GM18520 (cell line): ENCODE measurements around the gene FNIP1.
"Not testable (repeated sequence)": the region's sequence is repeated elsewhere in the genome, so short reads cannot be mapped to it uniquely, and the experiment has no call there.

Experiments
- ATAC-seq: cut with Tn5 transposase; IDR thresholded peaks from one replicate; pipeline ENCODE4 v1.9.1; 2021; ENCODE audit not compliant: unreplicated experiment

The FNIP1 gene

DNA sequence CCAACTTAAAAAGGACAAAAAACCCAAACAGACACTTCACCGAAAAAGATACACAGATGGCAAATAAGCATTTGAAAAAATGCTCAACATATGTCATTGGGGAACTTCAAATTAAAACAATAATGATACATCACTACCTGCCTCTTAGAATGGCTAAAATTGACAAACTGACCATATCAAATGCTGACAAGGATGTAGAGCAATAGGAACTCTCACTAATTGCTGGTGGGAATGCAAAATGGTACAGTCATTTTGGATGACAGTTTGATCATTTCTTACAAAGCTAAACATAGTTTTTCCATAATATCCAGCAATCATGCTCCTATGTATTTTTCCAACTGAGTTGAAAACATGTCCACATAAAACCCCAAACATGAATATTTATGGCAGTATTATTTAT lies 102.9 kb downstream of the FNIP1 start:
- no peak for ATAC-seq

DNA sequence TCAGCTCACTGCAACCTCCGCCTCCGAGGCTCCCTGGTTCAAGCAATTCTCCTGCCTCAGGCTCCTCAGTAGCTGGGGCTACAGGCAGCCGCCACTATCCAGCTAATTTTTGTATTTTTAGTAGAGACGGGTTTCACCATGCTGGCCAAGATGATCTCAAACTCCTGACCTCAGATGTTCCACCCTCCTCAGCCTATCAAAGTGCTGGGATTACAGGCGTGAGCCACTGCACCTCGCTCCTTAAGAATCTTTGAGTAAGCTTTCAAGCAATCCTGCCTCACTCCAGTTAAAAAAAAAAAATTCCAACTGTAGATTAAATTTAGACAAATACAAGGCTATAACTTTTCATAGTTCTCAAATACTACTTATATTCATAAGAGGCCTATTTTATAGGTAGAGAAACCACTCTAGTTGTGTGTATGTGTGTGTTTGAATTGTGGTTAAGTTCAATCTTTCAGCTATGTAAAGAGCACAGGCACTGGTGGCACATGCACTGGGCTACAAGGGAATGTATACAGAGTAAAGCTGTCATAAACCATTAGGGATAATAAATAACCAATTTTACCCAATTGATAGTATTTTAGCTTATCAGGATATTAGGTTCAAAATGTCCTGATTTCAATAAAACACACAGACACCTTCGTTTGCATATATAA lies 111.2 kb downstream of the FNIP1 start:
- ATAC-seq, result no peak

DNA sequence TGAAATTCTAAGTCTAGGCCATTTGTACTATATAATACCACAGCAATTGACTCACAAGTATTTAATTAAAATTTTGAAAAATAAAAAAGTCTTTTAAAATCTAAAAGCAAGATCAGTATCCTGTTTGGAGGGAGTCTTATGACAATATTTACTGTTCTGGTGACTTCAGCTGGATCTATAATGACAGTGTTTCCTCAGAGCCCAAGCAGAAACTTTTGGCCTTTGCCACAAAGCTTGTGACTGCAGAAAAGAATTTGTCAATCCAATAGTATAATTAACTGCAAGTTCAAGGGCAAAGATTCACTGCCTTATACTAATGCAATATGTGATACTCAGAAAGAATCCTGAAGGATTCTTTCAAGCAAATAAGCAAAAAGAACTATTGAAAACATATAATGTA lies 112.2 kb downstream of the FNIP1 start:
- no peak for ATAC-seq

DNA sequence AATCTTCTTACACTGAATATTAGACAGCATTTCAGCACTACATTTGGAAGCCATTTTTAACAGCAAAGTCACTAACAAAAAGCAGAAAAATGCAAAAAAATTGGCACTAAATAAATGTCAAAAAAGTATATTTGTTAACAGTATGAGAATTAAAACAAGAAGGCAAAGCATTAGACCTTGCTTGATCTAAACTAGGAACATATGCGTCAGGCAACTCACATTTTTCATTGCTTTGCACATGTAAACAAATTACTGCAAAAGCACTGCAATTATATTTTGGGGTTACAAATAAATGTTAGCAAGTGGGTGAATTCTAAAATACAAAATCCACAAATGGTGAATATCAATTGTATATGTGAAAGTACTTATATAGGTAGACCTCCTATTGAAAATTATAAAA lies 112.8 kb downstream of the FNIP1 start:
- ATAC-seq, result no peak

DNA sequence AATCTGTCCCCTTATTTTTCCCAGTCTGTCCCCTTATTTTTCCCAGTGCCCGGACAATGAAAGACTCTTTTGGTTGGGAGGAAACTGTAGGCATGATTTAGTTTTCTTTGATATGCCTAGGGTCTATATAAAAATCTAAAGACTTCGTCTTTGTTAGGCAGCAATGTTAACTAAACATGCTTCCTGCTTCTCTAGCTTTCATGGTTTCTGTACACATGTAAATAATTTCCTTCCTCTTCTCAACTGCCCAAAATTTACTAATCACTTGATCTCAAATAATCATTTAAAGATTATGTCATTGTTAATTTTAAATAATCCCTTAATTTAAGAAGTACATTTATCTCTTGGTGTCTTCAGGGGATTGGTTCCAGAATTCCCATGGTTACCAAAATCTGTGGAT lies 114.0 kb downstream of the FNIP1 start:
- ATAC-seq, result no peak

DNA sequence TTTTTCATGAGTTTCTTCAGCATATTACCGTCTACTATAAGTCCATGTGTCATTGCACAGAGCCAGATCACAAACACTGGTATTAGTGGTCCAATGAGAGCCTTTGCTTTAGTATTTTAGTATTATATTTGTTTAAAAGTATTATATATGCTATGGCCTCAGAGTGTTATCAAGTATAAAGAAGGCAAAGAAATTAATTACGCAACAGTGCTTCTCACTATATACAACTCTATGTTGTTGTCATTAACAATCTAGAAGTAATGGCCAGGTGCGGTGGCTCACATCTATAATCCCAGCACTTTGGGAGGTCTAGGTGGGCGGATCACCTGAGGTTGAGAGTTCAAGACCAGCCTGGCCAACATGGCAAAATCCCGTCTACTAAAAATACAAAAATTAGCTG lies 114.6 kb downstream of the FNIP1 start:
- no peak for ATAC-seq

DNA sequence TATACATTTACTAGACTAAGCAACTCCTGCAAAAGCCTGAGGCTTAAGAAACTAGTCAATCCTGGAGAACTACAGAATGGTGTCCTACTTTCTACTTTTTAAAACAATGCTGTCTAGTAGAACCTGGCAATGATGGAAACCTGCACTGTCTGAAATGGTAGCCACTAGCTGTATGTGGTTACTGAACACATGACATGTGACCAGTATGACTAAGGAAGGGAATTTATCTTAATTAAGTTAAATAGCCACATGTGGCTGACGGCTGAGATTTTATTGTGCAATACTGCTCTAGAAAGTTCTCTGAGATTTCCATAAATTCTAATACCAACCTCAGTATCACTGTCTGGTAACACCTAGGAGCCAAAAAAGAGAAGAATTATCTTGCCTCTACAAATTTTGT lies 116.9 kb downstream of the FNIP1 start:
- ATAC-seq, result no peak

DNA sequence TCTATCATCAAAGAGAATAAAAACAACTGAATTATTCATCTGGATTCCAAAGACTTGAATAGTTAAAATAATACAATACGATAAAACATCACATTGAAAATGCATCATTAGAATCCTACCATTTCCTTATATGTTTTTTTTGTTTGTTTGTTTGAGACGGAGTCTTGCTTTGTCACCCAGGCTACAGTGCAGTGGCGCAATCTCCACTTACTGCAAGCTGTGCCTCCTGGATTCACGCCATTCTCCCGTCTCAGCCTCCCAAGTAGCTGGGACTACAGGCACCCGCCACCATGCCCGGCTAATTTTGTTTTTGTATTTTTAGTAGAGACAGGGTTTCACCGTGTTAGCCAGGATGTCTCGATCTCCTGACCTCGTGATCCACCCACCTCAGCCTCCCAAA lies 118.5 kb downstream of the FNIP1 start:
- not testable (repeated sequence) for ATAC-seq

DNA sequence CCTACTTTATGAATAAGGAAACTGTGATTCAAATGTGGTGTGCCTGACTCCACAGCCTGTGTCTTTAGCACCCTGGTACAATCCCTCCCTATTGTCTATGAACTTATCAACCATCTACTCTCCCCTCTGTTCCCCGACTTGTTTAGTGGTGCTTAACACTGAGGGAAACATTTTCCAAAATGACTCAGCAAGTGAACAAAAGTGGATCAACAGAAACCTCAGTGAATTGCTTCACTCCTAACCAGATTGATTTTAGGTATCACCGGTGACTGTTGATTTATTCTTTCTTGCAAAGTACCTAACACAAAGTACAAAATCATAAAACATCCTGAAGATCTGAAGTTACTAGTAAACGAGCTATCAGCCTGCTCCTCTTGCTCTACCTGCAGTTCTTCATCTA lies 119.7 kb downstream of the FNIP1 start:
- no peak for ATAC-seq

DNA sequence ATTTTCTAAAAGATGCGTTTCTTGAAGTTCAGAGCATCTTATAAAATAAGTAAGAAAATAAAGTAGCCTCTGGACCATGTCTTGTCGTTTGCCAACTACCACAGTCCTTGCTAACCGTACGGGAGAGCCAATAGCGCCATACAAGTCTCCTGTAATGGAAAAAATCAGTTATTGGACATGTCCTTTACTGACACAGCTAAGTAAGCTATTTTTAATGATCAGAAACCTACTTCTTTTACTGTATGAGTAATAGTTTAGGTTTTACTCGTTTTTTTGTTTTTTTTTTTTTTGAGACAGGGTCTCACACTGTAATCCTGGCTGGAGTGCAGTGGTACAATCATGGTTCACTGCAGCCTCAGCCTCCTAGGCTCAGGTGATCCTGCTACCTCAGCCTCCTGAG lies 124.0 kb downstream of the FNIP1 start:
- ATAC-seq, result no peak

DNA sequence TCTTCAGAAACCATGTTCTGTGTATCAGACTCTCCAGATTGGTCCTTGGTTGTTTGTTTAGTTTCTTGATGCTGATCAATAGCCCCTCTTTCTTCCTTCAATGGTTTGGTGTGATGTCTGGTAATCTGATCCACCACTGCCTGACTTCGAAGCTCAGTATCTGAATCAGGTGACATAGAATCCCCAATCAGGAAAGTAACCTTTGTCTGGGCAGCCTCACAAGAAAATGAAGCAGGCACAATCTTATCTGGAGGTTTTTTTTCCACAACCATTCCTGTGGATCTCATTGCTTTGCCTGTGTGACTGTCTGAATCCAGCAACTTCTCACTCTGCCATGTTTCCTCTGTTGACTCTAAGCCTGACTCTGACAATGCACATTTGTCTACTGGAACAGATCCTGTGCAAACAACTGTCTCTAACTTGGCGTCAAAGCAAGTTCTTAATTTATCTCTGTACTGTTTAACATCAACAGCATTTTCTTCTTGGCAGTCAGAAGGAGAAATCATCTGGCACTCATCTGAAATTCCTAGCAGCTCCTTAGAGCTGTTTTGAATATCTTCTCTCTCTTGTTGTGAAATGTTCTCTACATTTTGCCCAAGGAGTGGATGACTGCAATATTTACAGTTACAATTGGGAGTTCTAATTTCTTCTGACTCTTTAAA lies 124.7 kb downstream of the FNIP1 start:
- no peak for ATAC-seq

DNA sequence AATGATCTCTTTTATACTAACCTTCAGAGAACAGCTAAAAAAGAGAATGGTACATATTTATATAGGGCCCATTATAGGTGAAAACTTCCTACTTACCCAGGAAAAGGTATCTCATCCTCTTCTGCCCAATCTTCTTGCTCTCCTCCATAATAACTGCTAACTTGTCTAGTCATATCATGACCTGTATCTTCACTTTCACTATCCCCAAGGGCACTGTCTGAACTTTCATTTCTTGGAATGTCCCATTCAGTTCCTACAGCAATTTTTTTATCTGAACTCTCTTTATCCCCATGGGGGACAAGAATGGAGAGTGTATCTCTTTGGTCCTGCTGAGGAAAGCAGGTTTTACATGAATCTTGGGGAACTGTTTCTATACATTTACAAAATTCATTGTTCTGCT lies 125.4 kb downstream of the FNIP1 start:
- no peak for ATAC-seq

DNA sequence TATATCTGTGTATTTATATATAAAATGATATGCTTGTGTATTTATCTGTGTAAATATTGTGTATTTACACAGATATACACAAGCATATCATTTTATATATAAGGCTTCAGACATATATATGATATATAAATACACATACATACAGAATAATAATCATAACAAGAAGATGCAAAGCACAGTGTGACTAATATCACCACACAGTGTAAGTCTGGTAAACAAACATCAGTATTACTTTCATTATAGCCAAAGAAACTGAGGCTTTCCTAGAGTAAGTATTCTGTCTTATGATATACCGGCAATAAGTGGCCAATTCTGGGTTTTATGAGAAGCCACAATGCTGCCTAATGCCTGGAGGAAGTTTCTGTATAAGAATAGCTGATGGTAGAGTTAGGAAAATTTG lies 131.9 kb downstream of the FNIP1 start:
- peak; percentile 84 for ATAC-seq

DNA sequence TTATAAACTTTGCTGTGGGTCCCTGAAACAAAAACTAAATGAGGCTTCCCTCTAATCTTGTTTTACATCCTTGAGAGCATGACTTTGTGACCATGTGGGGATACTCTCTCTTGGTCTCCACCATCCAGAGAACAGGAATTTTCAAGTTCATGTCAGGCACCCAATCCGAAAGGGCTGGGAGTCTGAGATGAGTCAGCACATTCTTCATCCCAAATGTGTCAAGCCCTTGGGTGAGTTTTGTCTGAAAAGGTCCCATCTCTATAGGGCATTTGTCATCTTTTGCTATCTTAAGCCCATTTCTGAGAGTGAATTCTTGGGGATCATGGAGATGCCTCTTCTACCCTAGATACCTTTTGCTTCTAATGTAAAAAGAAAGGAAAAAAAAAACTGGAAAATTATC lies 134.9 kb downstream of the FNIP1 start:
- ATAC-seq, result no peak

DNA sequence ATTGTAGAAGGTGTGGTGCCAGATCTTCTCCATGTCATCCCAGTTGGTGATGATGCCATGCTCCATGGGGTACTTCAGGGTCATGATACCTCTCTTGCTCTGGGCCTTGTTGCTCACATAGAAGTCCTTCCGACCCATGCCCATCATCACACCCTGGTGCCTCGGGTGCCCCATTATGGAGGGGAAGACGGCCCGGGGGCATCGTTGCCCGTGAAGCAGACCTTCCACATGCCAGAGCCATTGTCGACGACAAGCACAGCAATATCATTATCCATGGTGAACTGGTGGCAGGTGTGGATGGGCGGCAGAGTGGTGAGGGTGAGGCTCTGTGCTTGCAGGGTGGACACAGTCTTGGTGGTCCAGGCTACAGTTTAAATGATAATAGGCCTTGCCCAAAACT lies 137.0 kb downstream of the FNIP1 start:
- ATAC-seq, result no peak

DNA sequence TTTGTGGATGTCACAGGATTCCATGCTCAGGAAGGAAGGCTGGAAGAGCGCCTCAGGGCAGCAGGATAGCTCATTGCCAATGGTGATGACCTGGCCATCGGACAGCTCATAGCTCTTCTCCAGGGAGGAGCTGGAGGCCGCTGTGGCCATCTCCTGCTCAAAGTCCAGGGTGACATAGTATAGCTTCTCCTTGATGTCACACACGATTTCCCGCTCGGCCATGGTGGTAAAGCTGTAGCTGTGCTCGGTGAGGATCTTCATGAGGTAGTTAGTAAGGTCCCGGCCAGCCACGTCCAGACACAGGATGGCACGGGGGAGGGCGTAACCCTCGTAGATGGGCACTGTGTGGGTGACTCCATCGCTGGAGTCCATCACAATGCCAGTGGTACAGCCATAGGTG lies 137.5 kb downstream of the FNIP1 start:
- no peak for ATAC-seq

DNA sequence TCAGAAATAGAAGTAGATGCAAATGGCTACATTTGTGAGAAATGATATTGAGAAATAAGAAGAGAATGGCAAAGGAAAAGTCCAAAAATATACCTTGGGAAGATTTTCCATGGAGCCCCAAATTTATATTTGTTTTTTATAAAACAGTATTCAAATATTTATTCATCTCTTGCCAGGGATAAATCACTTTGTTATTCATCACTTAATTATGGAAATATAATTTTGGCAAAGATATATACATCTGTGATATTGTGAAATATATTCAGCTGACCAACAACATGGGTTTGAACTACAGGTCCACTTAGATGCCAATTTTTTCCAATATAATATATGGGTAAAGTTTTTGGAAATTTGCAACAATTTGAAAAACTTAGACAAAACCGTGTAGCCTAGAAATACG lies 142.0 kb downstream of the FNIP1 start:
- no peak for ATAC-seq

DNA sequence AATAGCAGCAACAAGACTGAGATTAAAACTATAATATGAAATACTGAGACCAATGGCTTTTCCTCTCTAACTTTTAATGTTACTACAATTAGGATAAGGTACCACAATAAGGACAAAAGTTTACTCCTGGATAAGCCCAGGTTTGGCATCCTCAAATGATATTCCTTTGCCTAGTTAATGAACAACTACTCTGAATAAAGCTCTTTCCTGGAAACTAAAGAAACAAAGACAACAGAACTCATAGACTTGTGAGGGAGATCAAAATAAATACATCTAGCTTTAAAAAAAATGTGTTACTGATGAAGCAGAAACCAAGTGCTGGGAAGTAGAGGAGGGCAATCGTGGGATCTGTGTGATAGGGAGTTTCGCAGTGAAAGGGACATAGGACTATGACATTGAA lies 142.5 kb downstream of the FNIP1 start:
- ATAC-seq, result no peak

DNA sequence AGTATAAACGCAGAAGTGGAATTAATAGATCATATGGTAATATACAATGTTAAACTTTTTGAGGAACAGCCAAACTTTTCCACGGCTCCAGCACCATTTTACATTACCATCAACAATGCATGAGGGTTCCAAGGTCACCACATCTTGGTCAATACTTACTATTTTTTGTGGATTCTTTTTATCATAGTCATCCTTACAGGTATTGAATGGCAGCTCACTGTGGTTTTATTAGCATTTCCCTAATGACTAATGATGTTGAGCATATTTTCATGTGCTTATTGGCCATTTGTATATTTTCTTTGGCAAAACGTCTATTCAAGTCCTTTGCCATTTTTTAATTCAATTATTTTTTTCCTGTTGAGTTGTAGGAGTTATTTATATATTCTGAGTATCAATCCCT lies 147.7 kb downstream of the FNIP1 start:
- ATAC-seq, result no peak

DNA sequence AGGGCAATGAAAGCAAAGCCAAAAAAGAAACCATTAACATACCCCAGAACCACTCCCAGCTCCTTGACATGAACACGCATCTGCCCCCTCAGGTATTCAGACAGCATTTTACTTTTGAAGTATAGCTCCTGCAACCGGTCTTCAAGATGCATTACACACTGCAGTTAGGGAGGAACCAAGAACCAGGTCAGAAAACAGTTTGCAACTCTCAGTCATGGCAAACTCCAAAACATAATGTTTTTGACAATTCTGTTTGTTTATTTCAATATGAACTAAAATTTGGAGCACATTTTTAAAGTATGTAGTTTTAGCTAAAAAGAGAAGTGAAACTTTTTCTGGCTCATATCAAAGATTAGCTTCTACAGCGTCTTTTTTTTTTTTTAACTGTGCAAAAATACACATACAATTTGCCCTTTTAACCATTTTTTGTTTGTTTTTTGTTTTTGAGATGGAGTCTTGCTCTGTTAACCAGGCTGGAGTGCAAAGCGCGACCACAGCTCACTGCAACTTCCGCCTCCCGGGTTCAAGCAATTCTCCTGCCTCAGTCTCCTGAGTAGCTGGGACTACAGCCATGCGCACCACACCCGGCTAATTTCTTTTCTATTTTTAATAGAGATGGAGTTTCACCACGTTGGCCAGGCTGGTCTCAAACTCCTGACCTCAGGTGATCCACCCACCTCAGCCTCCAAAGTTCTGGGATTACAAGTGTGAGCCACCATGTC lies 149.6 kb downstream of the FNIP1 start:
- no peak for ATAC-seq

DNA sequence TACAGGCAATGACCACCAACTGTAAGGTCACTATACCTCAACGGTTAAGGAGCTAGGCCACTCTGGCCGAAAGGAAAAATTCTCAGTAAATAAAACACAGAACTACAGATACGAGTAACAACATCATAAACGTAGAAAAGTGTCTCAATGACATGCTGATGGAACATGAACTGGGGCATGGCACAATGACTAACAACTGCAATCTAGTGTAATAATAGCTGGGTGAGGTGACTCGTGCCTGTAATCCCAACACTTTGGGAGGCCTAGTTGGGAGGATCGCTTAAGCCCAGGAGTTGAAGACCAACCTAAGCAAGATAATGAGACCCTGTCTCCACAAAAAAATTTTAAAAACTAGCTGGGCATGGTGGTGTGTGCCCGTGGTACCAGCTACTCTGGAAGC lies 152.0 kb downstream of the FNIP1 start:
- ATAC-seq, result no peak

DNA sequence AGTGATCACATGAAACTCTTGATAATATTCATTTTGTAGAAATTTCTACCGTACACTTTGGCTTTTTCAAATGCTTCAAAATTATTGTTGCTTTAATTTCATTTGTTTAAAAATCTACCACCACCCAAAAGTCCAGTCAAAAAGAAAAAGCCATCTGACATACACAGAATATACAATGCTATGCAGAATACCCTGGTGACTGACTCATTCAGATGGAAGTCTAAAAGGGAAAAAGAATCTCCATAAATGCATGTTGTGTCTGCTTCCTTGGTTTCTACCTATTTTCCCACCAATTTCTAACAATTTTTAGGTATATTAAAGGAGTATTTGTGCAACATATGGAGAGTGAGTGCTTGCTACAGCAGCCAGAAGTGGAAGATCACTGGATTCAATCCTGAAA lies 152.4 kb downstream of the FNIP1 start:
- ATAC-seq, result no peak

DNA sequence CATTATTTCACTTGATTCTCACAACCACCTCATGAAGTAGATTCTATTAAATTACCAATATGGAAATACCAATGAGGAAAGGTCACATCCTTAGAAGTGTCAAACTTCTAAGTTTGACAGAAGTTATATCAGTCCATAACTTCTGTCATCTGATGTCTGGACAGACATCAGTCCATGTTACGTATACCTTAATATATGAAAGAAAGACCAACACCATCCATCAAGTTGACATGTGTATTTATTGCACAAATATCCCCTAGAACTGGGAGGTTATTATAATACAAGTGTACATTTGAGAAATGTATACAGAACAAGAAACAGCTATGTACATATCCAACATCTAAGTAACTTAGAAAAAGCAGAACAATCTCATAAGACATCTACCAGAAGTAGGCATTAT lies 155.3 kb downstream of the FNIP1 start:
- ATAC-seq, result no peak
